ENCODE measurements around the gene PKM.

GRCh38 chr15:72236381-72237003 lies 5.5 kb upstream of the PKM start:
- TF ChIP-seq, protein P1, sequence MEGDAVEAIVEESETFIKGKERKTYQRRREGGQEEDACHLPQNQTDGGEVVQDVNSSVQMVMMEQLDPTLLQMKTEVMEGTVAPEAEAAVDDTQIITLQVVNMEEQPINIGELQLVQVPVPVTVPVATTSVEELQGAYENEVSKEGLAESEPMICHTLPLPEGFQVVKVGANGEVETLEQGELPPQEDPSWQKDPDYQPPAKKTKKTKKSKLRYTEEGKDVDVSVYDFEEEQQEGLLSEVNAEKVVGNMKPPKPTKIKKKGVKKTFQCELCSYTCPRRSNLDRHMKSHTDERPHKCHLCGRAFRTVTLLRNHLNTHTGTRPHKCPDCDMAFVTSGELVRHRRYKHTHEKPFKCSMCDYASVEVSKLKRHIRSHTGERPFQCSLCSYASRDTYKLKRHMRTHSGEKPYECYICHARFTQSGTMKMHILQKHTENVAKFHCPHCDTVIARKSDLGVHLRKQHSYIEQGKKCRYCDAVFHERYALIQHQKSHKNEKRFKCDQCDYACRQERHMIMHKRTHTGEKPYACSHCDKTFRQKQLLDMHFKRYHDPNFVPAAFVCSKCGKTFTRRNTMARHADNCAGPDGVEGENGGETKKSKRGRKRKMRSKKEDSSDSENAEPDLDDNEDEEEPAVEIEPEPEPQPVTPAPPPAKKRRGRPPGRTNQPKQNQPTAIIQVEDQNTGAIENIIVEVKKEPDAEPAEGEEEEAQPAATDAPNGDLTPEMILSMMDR (IDR thresholded peaks at IDR 0.05), result no peak
- TF ChIP-seq ZFX (IDR thresholded peaks at IDR 0.05; ENCODE audit: borderline replicate concordance), result no peak

Measured in 22Rv1 (cell line).